ENCODE measurements around the gene AKR7A2. TPM values are rescaled to one million over a fixed set of nuclear protein-coding genes. Genes with fewer than 3 reads are reported as not detected.

The AKR7A2 gene
- total RNA-seq, 4 donors from 2014 or later: 45.2 to 68.2 (median 59.6) TPM

DNA sequence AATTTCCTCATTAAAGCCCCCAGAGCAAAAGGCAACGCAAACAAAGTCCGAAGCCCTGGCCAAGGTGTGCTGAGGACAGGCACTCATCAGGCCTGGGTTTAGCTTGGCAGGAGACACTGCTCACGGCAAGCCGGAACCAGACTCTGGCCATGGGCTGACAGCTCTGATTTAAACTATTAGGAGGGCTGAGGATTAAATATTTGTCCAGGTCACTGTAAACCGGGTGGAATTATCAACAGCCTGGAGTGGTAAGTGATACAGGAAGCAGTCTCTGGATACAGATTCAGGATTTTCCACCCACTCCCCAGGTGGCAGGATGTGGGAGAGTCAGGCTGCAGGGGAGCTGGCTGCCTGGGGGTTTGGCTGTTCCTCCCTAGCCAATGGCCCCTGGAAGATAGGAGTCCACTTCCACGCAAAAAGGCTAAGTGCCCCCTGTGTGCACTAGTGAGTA lies 42.6 kb upstream of the AKR7A2 start:
- H3K36me3 ChIP-seq: peaks cover 40 to 84% (median 78%) of the 10 kb centered on the region in 4 donors
- DNase-seq (ENCODE audit: extremely low spot score): no peak
- intact Hi-C loops (cut with DNase I): no loop called here

DNA sequence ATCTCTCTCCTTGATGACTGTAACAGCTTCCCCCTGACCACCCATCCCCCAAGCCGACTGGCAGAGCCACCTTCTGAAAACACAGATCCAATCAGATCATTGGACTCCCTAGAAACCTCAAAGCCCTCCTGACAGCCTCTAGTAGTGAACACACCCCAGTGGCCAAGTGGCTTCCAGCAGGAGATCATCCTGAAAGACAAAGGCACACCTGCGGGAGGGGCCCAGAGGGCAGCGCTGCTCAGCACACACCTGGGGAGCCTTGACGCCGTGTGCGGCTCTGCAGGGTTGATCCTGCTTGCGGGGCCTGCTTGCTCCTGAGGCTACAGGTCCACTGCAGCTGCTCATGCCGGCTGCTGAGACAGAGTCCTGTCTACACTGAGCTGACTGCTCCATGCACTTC lies 41.7 kb upstream of the AKR7A2 start:
- intact Hi-C loops (cut with DNase I): no loop called here
- Histone ChIP-seq H3K4me3 (no peak overlapping the region), H3K27ac (replicated peaks in 1 of 4) (peak overlapping the region; percentile 61 to 68 (median 66)), H3K9me3 (no peaks in the 10 kb centered on the region), H3K36me3 (peaks cover 44 to 91% (median 85%) of the 10 kb centered on the region in 4 donors), H3K4me1 (peaks cover 0 to 57% (median 53%) of the 10 kb centered on the region in 4 donors), H3K27me3 (no peaks in the 10 kb centered on the region)
- 83% methylated on average over 1 of the region's 8 CpGs for WGBS
- DNase-seq (ENCODE audit: extremely low spot score): no peak
- TF ChIP-seq POLR2A (IDR thresholded peaks at IDR 0.05; ENCODE audit: low read depth) (no peak), EP300 (IDR thresholded peaks at IDR 0.05) (no peak), POLR2AphosphoS5 (IDR thresholded peaks at IDR 0.05) (no peak)
- TF ChIP-seq, protein P1, sequence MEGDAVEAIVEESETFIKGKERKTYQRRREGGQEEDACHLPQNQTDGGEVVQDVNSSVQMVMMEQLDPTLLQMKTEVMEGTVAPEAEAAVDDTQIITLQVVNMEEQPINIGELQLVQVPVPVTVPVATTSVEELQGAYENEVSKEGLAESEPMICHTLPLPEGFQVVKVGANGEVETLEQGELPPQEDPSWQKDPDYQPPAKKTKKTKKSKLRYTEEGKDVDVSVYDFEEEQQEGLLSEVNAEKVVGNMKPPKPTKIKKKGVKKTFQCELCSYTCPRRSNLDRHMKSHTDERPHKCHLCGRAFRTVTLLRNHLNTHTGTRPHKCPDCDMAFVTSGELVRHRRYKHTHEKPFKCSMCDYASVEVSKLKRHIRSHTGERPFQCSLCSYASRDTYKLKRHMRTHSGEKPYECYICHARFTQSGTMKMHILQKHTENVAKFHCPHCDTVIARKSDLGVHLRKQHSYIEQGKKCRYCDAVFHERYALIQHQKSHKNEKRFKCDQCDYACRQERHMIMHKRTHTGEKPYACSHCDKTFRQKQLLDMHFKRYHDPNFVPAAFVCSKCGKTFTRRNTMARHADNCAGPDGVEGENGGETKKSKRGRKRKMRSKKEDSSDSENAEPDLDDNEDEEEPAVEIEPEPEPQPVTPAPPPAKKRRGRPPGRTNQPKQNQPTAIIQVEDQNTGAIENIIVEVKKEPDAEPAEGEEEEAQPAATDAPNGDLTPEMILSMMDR (IDR thresholded peaks at IDR 0.05): no peak

More for the DNA sequence above, 42.6 kb upstream of the AKR7A2 start:
- 50% methylated on average over 6 of the region's 6 CpGs for WGBS
- Histone ChIP-seq H3K9me3 (no peaks in the 10 kb centered on the region), H3K27ac (replicated peaks in 1 of 4) (peak overlapping the region; percentile 1 to 68 (median 19)), H3K27me3 (no peaks in the 10 kb centered on the region), H3K4me1 (peaks cover 0 to 54% (median 47%) of the 10 kb centered on the region in 4 donors), H3K4me3 (no peak overlapping the region)
- TF ChIP-seq POLR2AphosphoS5 (IDR thresholded peaks at IDR 0.05) (no peak), EP300 (IDR thresholded peaks at IDR 0.05) (no peak), POLR2A (IDR thresholded peaks at IDR 0.05; ENCODE audit: low read depth) (no peak)
- TF ChIP-seq, protein P1 (IDR thresholded peaks at IDR 0.05): no peak

DNA sequence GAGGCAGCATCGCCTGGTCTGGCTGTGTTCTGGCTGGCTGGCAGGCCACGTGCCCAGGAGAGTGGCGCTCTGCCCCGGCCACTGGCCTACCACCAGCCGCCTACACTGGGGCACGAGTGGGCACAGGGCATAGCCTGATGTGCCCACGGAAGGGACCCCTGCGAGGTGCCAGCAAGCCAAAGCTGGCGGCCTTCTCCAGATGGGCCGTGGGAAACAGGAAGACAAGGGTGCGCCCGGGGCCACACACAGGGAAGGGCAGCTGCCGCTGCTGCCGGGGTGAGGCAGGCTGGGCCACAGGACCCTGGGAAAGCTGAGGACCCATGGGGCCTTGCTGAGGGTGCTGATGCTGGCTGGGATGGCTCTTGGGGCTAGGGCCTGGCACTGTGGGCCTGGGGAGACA lies 40.9 kb upstream of the AKR7A2 start:
- intact Hi-C loops (cut with DNase I): no loop called here
- Histone ChIP-seq H3K27ac (replicated peaks in 1 of 4) (peak overlapping the region; percentile 61 to 68 (median 66)), H3K9me3 (no peaks in the 10 kb centered on the region), H3K27me3 (no peaks in the 10 kb centered on the region), H3K36me3 (peaks cover 44 to 99% (median 85%) of the 10 kb centered on the region in 4 donors), H3K4me1 (peaks cover 0 to 64% (median 61%) of the 10 kb centered on the region in 4 donors), H3K4me3 (no peak overlapping the region)
- 84% methylated on average over 13 of the region's 14 CpGs for WGBS
- no peak for DNase-seq (ENCODE audit: extremely low spot score)
- TF ChIP-seq EP300 (IDR thresholded peaks at IDR 0.05): no peak
- TF ChIP-seq POLR2AphosphoS5 (IDR thresholded peaks at IDR 0.05): no peak
- no peak for TF ChIP-seq POLR2A (IDR thresholded peaks at IDR 0.05; ENCODE audit: low read depth)
- TF ChIP-seq, protein P1 (IDR thresholded peaks at IDR 0.05): no peak

DNA sequence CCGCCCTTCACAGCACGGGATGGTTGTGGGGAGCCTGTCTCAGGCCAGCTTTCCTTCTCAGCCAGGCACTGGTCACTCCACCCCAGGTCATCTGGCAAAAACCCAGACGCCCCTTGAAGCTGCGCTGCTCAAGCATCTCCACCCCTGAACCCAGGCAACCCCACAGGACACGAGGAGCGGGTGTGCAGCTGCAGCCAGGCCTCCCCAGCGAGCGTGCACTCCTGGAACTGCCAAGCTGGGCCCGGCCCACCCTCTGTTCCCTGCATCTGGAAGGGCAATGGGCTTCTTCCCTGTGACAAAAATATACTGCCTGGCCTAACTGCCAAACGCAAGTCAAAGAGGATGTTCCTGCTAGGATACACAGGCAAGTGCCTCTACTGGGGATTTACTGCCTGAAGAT lies 39.9 kb upstream of the AKR7A2 start:
- Histone ChIP-seq H3K27me3 (no peaks in the 10 kb centered on the region), H3K9me3 (no peaks in the 10 kb centered on the region), H3K36me3 (peaks cover 42 to 91% (median 80%) of the 10 kb centered on the region in 4 donors), H3K4me3 (no peak overlapping the region), H3K4me1 (peaks cover 0 to 73% (median 70%) of the 10 kb centered on the region in 4 donors), H3K27ac (replicated peaks in 1 of 4) (peak overlapping the region; percentile 61 to 68 (median 66))
- intact Hi-C loops (cut with DNase I): no loop called here
- DNase-seq (ENCODE audit: extremely low spot score): no peak
- peak; percentile 15 to 33 for TF ChIP-seq POLR2AphosphoS5 (IDR thresholded peaks at IDR 0.05)
- TF ChIP-seq POLR2A (IDR thresholded peaks at IDR 0.05; ENCODE audit: low read depth): no peak
- 53% methylated on average over 7 of the region's 10 CpGs for WGBS

DNA sequence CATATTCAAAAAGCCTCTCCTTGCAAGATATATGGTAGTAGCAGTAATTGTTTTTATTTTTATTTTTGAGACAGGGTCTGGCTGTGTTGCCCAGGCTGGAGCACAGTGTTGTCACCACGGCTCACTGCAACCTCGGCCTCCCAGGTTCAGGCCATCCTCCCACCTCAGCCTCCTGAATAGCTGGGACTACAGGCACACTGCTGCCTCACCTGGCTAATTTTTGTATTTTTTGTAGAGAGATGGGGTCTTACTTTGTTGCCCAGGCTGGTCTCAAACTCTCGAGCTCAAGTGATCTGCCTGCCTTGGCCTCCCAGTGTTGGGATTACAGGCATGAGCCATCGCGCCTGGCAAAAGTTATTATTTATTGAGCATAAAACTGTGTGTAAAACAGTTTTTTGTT lies 38.6 kb upstream of the AKR7A2 start:
- TF ChIP-seq POLR2A (IDR thresholded peaks at IDR 0.05; ENCODE audit: low read depth): no peak
- TF ChIP-seq POLR2AphosphoS5 (IDR thresholded peaks at IDR 0.05): no peak
- no peak for TF ChIP-seq EP300 (IDR thresholded peaks at IDR 0.05)
- TF ChIP-seq, protein P1 (IDR thresholded peaks at IDR 0.05): no peak
- H3K36me3 ChIP-seq: peaks cover 29 to 82% (median 71%) of the 10 kb centered on the region in 4 donors
- intact Hi-C loops (cut with DNase I): no loop called here
- over 99% methylated on average over 5 of the region's 5 CpGs for WGBS
- no peaks in the 10 kb centered on the region for H3K27me3 ChIP-seq
- no peak overlapping the region for H3K4me3 ChIP-seq
- H3K27ac ChIP-seq (replicated peaks in 1 of 4): no peak overlapping the region
- peaks cover 0 to 75% (median 71%) of the 10 kb centered on the region in 4 donors for H3K4me1 ChIP-seq
- H3K9me3 ChIP-seq: no peaks in the 10 kb centered on the region
- DNase-seq (ENCODE audit: extremely low spot score): no peak
